H9 (cell line): ENCODE results near the gene TSC22D1. TPM values are rescaled to one million over a fixed set of nuclear protein-coding genes. Genes with fewer than 3 reads are reported as not detected.

ENCODE experiments used
- DNase-seq: peaks from one replicate; pipeline ENCODE4 v3.0.0-alpha.2; 2017
- H2AFZ ChIP-seq: one replicate; pipeline ENCODE4 v1.6.1; 2013; ENCODE audit warnings: mild to moderate bottlenecking, low read length, control low read depth, moderate library complexity
- H2AK5ac ChIP-seq: 2 replicates; pipeline ENCODE4 v1.6.1; 2013; ENCODE audit warnings: low read length, control low read depth, mixed read lengths; ENCODE audit not compliant: insufficient read length
- H2BK120ac ChIP-seq: one replicate; pipeline ENCODE4 v1.6.1; 2013; ENCODE audit warnings: low read depth, mild to moderate bottlenecking, low read length, control low read depth, inconsistent platforms; ENCODE audit not compliant: poor library complexity, severe bottlenecking
- H2BK12ac ChIP-seq: 2 replicates; pipeline ENCODE4 v1.6.1; 2013; ENCODE audit warnings: low read length, control low read depth, mixed read lengths, low read depth; ENCODE audit not compliant: insufficient read length
- H2BK15ac ChIP-seq: 2 replicates; pipeline ENCODE4 v1.6.1; 2013; ENCODE audit warnings: low read depth, low read length, control low read depth
- H2BK20ac ChIP-seq: one replicate; pipeline ENCODE4 v1.6.1; 2013; ENCODE audit warnings: low read depth, mild to moderate bottlenecking, low read length, control low read depth, inconsistent platforms; ENCODE audit not compliant: poor library complexity, severe bottlenecking
- H2BK5ac ChIP-seq: 2 replicates; pipeline ENCODE4 v1.6.1; 2013; ENCODE audit warnings: low read length, control low read depth, mixed read lengths; ENCODE audit not compliant: insufficient read length
- H3K14ac ChIP-seq: 2 replicates; pipeline ENCODE4 v1.6.1; 2013; ENCODE audit warnings: low read length, control low read depth; ENCODE audit not compliant: insufficient read depth
- H3K18ac ChIP-seq: 2 replicates; pipeline ENCODE4 v1.6.1; 2013; ENCODE audit warnings: low read depth, mild to moderate bottlenecking, mixed read lengths, low read length, control low read depth; ENCODE audit not compliant: insufficient read length
- H3K23ac ChIP-seq: 2 replicates; pipeline ENCODE4 v1.6.1; 2013; ENCODE audit warnings: low read length, control low read depth, mixed read lengths, low read depth; ENCODE audit not compliant: insufficient read length
- H3K23me2 ChIP-seq: 2 replicates; pipeline ENCODE4 v1.6.1; 2013; ENCODE audit warnings: low read depth, mild to moderate bottlenecking, mixed read lengths, low read length, control low read depth; ENCODE audit not compliant: insufficient read length, poor library complexity, severe bottlenecking
- H3K27ac ChIP-seq: 2 replicates; pipeline ENCODE4 v1.5.1; 2013; ENCODE audit warnings: low read length, control low read depth, mixed read lengths, low read depth; ENCODE audit not compliant: insufficient read length
- H3K27me3 ChIP-seq: 2 replicates; pipeline ENCODE4 v1.6.1; 2013; ENCODE audit warnings: low read length, control low read depth, inconsistent platforms; ENCODE audit not compliant: insufficient read depth
- H3K4ac ChIP-seq: 2 replicates; pipeline ENCODE4 v1.6.1; 2013; ENCODE audit warnings: low read depth, mild to moderate bottlenecking, control low read depth, inconsistent platforms, low read length, moderate library complexity
- H3K4me1 ChIP-seq: 2 replicates; pipeline ENCODE4 v1.6.1; 2013; ENCODE audit warnings: low read length, control low read depth, inconsistent platforms; ENCODE audit not compliant: insufficient read depth
- H3K4me2 ChIP-seq: 2 replicates; pipeline ENCODE4 v1.6.1; 2013; ENCODE audit warnings: low read length, control low read depth, mixed read lengths; ENCODE audit not compliant: insufficient read length, insufficient read depth
- H3K56ac ChIP-seq: 2 replicates; pipeline ENCODE4 v1.6.1; 2013; ENCODE audit warnings: low read depth, mild to moderate bottlenecking, mixed read lengths, low read length, control low read depth; ENCODE audit not compliant: insufficient read length
- H3K79me1 ChIP-seq: 2 replicates; pipeline ENCODE4 v1.6.1; 2013; ENCODE audit warnings: low read depth, mild to moderate bottlenecking, moderate library complexity, low read length, control low read depth, inconsistent platforms; ENCODE audit not compliant: insufficient read depth, poor library complexity, severe bottlenecking
- H3K79me2 ChIP-seq: 2 replicates; pipeline ENCODE4 v1.6.1; 2013; ENCODE audit warnings: low read length, control low read depth, inconsistent platforms; ENCODE audit not compliant: insufficient read depth
- H3K9ac ChIP-seq: 2 replicates; pipeline ENCODE4 v1.6.1; 2013; ENCODE audit warnings: low read length, control low read depth, mixed read lengths; ENCODE audit not compliant: insufficient read length; ENCODE audit errors: extremely low read depth
- H3K9me3 ChIP-seq: one replicate; pipeline ENCODE4 v1.6.1; 2013; ENCODE audit warnings: low read depth, low read length, inconsistent platforms; ENCODE audit not compliant: control insufficient read depth
- H3T11ph ChIP-seq: one replicate; pipeline ENCODE4 v1.6.1; 2013; ENCODE audit warnings: mild to moderate bottlenecking, low read length, control low read depth, inconsistent platforms
- H4K20me1 ChIP-seq: one replicate; pipeline ENCODE4 v1.6.1; 2013; ENCODE audit not compliant: control insufficient read depth, insufficient read length, insufficient read depth
- H4K5ac ChIP-seq: 2 replicates; pipeline ENCODE4 v1.6.1; 2013; ENCODE audit warnings: low read depth, mild to moderate bottlenecking, mixed read lengths, low read length, control low read depth; ENCODE audit not compliant: insufficient read length
- H4K8ac ChIP-seq: replicated peaks from 2 replicates; pipeline ENCODE4 v1.6.1; 2013; ENCODE audit warnings: low read length, control low read depth, mixed read lengths, low read depth; ENCODE audit not compliant: insufficient read length
- H4K91ac ChIP-seq: 2 replicates; pipeline ENCODE4 v1.6.1; 2013; ENCODE audit warnings: low read depth, mild to moderate bottlenecking, moderate library complexity, mixed read lengths, low read length, control low read depth; ENCODE audit not compliant: insufficient read length
- H3K27ac Mint-ChIP-seq, 3 experiments: 2 replicates in 2 of 3; 3 replicates in 1 of 3; pipeline ENCODE4 v1.8.0; 2020 to 2021; ENCODE audit warnings: mixed read lengths in 3 of 3, mild to moderate bottlenecking in 1 of 3, moderate library complexity in 1 of 3
- H3K27me3 Mint-ChIP-seq: 2 replicates; pipeline ENCODE4 v1.8.0; 2021; ENCODE audit warnings: low read depth, mild to moderate bottlenecking, moderate library complexity, mixed read lengths
- H3K36me3 Mint-ChIP-seq, 3 experiments: 2 replicates in 2 of 3; 3 replicates in 1 of 3; pipeline ENCODE4 v1.8.0; 2020 to 2021; ENCODE audit warnings: low read depth in 3 of 3, mixed read lengths in 3 of 3; ENCODE audit not compliant: insufficient read depth in 1 of 3
- H3K4me1 Mint-ChIP-seq, 2 experiments: 2 replicates each; pipeline ENCODE4 v1.8.0; 2020; ENCODE audit warnings: mixed read lengths in 2 of 2
- H3K4me3 Mint-ChIP-seq, 2 experiments: 2 replicates in 1 of 2; 3 replicates in 1 of 2; pipeline ENCODE4 v1.8.0; 2020 to 2021; ENCODE audit warnings: mild to moderate bottlenecking in 2 of 2, mixed read lengths in 2 of 2, moderate library complexity in 1 of 2
- H3K9me3 Mint-ChIP-seq, 2 experiments: 2 replicates in 1 of 2; 3 replicates in 1 of 2; pipeline ENCODE4 v1.8.0; 2020; ENCODE audit warnings: mild to moderate bottlenecking in 2 of 2, mixed read lengths in 2 of 2, moderate library complexity in 1 of 2
- WGBS: extraction: QIAGEN DNeasy Blood & Tissue Kit; methylation state at CpG from one replicate; pipeline ENCODE4 v1.1.7; 2013; ENCODE audit warnings: missing lambda C conversion rate, low lambda C conversion rate, mixed read lengths; ENCODE audit not compliant: insufficient read length; ENCODE audit errors: extremely low coverage; 5-methylcytosine and 5-hydroxymethylcytosine counted together
- total RNA-seq: library from RNA; stranded (reverse); gene quantifications from 2 replicates; pipeline ENCODE4 v1.2.1, GENCODE V29; 2021
- TF ChIP-seq, protein P1 (sequence below): fragments of 200-600 bp; sonication (generic); conservative IDR thresholded peaks from 3 replicates; pipeline ENCODE4 v1.8.0; 2021; ENCODE audit warnings: antibody characterized with exemption, mild to moderate bottlenecking

TSC22D1 gene
- total RNA-seq, 1 experiment from 2014 or later, result 76.7 TPM

DNA sequence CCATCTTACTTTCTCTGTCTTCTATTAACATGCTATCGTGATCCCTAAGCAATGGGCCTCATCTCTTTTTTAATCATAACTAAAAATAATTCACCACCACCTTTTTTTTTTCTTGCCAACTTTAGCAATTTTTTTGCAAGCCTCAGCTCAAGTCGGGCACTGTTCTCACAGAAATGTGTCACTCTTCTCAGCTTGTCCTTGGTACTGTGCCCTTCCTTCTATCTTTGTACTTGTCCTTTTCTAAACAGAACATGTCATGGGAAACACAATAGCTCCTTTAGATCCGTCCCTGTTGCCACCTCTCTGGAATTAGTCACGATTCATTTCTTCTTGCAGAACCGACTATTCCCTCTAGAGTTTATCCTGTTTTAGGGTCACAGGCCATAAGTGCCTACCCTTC, 192.2 kb downstream of the TSC22D1 start:
- Mint-ChIP-seq H3K27ac (no peak overlapping the region; a peak in 1 of 7 replicates), H3K4me1 (peaks cover 17 to 21% of the 10 kb centered on the region in 2 experiments), H3K36me3 (no peaks in the 10 kb centered on the region), H3K9me3 (no peaks in the 10 kb centered on the region), H3K4me3 (no peak overlapping the region), H3K27me3 (no peaks in the 10 kb centered on the region)
- Histone ChIP-seq H3K56ac (no peak overlapping the region), H3K27ac (no peak overlapping the region), H3K79me1 (no peaks in the 10 kb centered on the region), H4K8ac (no peak overlapping the region), H2BK15ac (no peak overlapping the region), H3K4me2 (no peak overlapping the region), H4K20me1 (no peaks in the 10 kb centered on the region), H3K4me1 (no peaks in the 10 kb centered on the region; the same call in 1 of the 2 replicates), H2AFZ (no peak overlapping the region), H2BK5ac (no peak overlapping the region), H2BK20ac (no peak overlapping the region), H3K23me2 (no peaks in the 10 kb centered on the region), H3K4ac (no peak overlapping the region), H3K79me2 (no peaks in the 10 kb centered on the region), H4K5ac (no peak overlapping the region), H3K27me3 (no peaks in the 10 kb centered on the region), H3T11ph (no peak overlapping the region), H2BK120ac (no peak overlapping the region), H2BK12ac (no peak overlapping the region), H3K23ac (no peak overlapping the region), H3K9ac (no peak overlapping the region), H4K91ac (no peak overlapping the region), H3K14ac (no peak overlapping the region), H2AK5ac (no peak overlapping the region), H3K18ac (no peak overlapping the region), H3K9me3 (no peaks in the 10 kb centered on the region)
- no peak for DNase-seq
- no CpG with 5 or more reads among the region's 5 CpGs for WGBS
- TF ChIP-seq, protein P1, sequence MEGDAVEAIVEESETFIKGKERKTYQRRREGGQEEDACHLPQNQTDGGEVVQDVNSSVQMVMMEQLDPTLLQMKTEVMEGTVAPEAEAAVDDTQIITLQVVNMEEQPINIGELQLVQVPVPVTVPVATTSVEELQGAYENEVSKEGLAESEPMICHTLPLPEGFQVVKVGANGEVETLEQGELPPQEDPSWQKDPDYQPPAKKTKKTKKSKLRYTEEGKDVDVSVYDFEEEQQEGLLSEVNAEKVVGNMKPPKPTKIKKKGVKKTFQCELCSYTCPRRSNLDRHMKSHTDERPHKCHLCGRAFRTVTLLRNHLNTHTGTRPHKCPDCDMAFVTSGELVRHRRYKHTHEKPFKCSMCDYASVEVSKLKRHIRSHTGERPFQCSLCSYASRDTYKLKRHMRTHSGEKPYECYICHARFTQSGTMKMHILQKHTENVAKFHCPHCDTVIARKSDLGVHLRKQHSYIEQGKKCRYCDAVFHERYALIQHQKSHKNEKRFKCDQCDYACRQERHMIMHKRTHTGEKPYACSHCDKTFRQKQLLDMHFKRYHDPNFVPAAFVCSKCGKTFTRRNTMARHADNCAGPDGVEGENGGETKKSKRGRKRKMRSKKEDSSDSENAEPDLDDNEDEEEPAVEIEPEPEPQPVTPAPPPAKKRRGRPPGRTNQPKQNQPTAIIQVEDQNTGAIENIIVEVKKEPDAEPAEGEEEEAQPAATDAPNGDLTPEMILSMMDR, result no peak
